GM18498 (cell line): ENCODE measurements around the gene EPO.
"Not testable (repeated sequence)": the region's sequence is repeated elsewhere in the genome, so short reads cannot be mapped to it uniquely, and the experiment has no call there.

Source experiments
- ATAC-seq: cut with Tn5 transposase; IDR thresholded peaks from one replicate; pipeline ENCODE4 v1.9.1; 2021; ENCODE audit warnings: mild to moderate bottlenecking, moderate library complexity; ENCODE audit not compliant: unreplicated experiment

EPO gene

GRCh38 chr7:100731937-100732636 lies 11.8 kb downstream of the EPO start:
- no peak for ATAC-seq

GRCh38 chr7:100735730-100736129 lies 15.5 kb downstream of the EPO start:
- no peak for ATAC-seq

- ATAC-seq = no peak
Measured at GRCh38 chr7:100736671-100737070, 16.4 kb downstream of the EPO start.

- ATAC-seq = no peak
Measured at GRCh38 chr7:100739934-100740333, 19.7 kb downstream of the EPO start.

- no peak for ATAC-seq
Measured at GRCh38 chr7:100744605-100745004, 24.3 kb downstream of the EPO start.

- no peak for ATAC-seq
Measured at GRCh38 chr7:100745184-100745583, 24.9 kb downstream of the EPO start.

GRCh38 chr7:100752994-100753393 lies 32.7 kb downstream of the EPO start:
- ATAC-seq = no peak

- ATAC-seq = no peak
Measured at GRCh38 chr7:100753750-100754149, 33.5 kb downstream of the EPO start.

GRCh38 chr7:100759357-100760171 lies 39.3 kb downstream of the EPO start:
- no peak for ATAC-seq

GRCh38 chr7:100762841-100763240 lies 42.6 kb downstream of the EPO start:
- not testable (repeated sequence) for ATAC-seq

- no peak for ATAC-seq
Measured at GRCh38 chr7:100763556-100764140, 43.4 kb downstream of the EPO start.

- ATAC-seq = no peak
Measured at GRCh38 chr7:100764841-100765240, 44.6 kb downstream of the EPO start.

GRCh38 chr7:100765250-100765649 lies 45.0 kb downstream of the EPO start:
- ATAC-seq = no peak

GRCh38 chr7:100768784-100769183 lies 48.5 kb downstream of the EPO start:
- ATAC-seq = no peak
